Muscle of arm (tissue), 12 donors: ENCODE results near the gene EPS15. TPM values are rescaled to one million over a fixed set of nuclear protein-coding genes. Genes with fewer than 3 reads are reported as not detected.
A peak's percentile ranks its signal among the peaks of the same experiment; 100 is the strongest.
"Not testable (repeated sequence)": the region's sequence is repeated elsewhere in the genome, so short reads cannot be mapped to it uniquely, and the experiment has no call there.

Source experiments
- DNase-seq: peaks from one replicate; pipeline ENCODE4 v3.0.0-alpha.2; 2013
- polyA plus RNA-seq, 12 donors: library from polyadenylated mRNA; unstranded; fragments of 120-200 nt; gene quantifications; one replicate each; pipeline ENCODE4 v1.2.1, GENCODE V29; 2013; ENCODE audit not compliant: insufficient read length in 12 of 12

EPS15 gene
- polyA plus RNA-seq, 12 donors: 23.2 to 41.7 (median 37.5) TPM; not detected in 1

DNA sequence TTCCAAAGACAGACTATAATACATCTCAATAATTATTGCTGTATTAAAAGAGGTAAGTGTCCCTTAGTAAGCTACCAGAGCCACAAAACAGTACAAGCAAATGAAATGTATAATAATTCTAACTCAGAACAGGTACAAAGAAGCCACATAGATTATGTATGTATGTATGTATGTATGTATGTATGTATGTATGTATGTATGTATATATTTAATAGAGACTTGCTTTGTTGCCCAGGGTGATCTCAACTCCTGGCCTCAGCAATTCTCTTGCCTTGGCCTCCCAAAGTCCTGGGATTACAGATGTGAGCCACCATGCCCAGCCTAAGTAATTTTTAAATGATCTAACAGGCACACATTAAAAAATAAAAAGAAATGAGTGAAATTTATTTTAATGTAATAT is 86.9 kb downstream of the EPS15 start:
- no peak for DNase-seq

- no peak for DNase-seq
These were observed 91.6 kb downstream of the EPS15 start for GRCh38 chr1:51427438-51427837.

DNA sequence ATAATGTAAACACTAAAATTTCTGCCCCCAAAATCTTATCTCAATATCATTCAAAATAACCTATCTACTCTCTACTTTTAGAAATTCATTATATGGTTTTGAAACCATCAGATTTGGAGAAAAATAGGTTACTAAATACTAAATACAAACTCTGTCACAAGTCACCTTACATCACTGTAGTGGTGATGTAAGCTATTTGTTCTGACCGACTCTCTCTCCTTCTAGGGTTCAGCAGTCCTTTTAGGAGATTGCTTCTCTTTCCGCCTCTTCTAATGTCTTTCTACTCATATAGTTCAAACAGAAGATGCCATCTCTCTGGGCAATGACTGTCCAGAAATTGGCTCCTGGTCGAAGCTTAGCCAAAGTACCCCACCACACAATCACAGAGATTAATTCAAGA is 93.1 kb downstream of the EPS15 start:
- no peak for DNase-seq

DNA sequence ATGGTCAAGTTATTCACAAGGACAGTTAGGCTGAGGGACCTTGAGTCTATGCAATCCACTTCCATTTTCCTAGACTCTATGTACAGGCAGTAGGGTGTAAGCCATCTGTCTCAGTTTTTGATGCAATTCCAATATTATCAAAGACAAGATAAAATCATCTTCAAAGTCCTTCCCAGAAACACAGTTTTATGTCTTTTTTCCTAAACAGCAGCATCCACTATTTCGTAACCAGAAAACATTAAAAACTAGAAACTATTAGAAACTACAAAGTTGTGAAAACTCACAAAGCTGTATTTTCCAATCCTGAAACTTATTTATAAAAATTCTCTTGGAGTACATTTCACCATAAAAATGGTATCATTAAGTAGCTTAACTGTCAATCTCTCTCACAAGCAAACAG is 93.8 kb downstream of the EPS15 start:
- DNase-seq: no peak

DNA sequence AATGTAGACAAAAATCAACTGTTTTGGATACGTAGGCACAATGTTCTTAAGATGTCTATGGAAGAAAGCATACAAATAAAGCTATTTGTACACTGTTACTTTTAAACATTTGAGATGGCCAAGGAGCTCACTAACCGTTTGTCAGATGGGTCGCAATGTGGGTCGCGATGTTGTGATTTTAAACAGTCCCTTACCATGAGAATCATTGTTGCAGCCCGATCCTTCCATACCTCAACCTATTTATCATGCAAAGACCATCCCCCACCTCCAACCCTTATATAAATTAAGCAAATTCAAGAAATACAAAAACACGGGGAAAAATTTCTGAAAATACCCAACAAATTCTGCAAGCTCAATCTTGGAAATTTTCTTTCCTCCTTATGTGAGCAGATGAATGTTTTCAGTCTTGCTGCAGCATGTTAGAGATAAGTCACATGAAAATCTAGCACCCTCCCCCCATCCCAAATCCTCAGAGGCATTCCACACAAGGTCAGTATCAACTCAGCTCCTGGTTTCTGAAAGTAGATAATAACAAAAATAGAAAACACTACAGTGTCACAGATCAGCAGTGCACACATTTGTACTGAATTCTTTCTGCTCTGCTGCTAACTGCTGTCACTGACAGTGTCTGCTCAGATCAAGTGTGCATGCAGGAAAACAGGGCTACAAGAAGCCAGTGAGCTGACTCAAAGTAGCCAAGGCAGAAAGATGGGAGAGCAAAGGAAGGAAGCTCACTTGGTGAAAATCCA is 95.8 kb downstream of the EPS15 start:
- no peak for DNase-seq

- no peak for DNase-seq
These were observed 96.5 kb downstream of the EPS15 start for GRCh38 chr1:51422367-51423072.

DNA sequence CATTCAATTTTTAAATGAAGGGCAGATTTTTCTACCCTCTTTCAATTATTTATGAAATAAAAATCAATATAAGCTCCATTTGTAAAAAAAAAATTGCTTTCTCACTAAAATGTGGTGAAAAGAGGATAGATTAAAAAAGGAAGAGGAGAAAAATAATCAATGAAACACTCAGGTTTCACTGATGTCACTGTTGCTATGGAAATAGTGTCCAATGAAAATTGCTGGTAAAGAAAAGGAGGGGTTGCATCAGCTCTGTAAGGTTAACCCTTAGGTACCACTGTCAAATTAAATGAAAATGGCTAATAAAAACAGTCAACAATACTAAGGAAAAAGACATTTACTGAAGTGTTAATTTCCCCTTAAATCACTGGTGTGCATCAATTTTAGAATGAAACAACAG is 97.1 kb downstream of the EPS15 start:
- peak; percentile 79 for DNase-seq

DNA sequence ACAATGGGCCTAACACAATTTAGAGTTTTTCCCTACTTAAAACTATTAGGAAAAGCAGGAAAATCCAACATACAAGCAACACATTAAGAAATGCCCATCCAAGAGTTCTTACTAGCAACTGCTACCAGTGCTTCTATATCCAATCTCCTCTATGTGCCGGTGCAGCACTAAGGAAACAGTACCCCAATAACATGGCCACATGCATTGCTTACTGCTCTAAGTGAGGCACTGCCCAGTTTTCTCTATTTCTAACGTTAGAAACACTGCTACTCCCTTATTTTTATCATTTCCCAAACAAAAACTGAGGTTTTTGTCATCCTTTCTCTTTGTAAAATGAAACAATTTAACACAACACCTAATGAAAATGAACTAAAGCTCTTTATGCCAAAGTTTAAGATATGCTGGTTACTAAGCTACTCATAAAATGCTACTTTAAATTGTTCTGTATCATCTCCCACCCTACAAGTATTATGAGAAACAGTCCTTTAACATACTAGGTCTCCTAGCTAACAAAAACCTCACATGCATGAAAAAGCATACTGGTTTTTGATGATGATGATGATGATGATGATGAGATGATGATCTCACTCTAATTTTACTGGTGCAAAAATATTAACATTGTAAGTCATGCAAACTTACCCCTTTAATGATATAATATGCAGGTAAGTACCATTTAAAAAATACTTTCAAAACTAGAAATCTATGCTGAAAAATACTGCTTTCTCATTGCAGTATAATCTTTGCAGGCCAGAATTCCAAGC is 98.0 kb downstream of the EPS15 start:
- DNase-seq: no peak

DNA sequence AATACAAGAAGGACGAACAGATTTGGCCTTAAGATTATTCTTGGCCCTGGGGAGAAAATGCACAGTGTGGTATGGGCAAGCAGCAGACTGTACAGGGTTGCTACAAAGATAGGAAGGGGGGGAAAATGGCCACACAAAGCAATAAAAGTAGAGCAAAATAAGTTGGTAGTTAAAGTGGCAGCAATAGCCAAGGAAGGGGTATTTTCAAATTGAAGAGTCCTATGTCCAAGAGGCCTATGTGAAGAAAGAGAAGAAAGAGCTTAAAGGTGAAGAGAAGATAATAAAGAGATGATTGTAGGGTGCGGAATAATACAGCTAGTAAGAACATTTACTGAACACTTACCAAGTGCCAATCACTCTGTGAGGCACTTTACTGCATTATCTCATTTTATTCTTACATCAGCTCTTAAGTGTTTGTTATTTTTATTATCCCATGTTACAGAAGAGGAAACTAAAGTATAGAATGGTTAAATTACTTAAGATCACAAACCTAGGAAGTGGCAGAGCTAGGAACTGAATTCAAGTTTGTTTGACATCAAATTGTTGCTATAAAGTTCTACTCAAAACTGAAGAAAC is 100.6 kb downstream of the EPS15 start:
- no peak for DNase-seq

DNA sequence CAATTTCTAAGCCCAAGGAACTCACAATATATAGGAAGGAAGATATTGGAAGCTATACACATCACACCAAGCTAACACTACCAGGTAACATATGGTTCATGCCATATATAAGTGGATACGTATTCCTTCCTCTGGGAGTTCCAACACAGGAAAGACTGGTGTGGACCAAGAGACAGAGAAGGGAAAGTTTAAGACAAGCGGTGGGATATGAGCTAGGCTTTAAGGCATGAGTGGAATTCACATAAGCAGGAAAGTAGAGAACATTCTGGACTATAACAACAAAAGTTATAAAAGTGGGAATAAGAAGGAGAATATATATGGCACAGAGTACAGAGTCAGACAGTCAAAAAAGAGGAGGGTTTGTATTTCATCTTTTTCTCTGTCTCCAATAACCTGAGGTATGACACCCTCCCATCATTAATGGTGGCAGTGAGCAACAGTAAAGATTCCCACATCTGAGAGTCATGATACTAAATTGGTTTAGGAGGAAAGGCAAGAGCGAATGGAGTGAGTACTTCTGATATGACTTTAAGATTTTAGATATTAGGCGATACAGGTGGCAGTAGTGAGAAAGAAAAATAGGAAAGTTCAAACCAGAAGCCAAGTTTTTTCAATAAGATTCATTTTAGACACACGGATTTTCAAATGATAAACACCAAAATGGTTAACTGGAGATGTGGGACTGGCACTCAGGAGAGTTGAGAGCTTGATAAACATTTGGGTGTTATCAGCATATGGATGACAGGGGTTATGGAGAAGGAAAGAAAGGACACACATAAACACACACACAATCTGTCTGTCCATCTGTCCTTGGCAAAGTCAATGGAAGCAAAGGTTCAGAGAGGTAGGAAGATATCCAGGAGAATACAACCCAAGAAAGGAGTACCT is 101.3 kb downstream of the EPS15 start:
- DNase-seq: no peak

- DNase-seq: no peak
These were observed 102.2 kb downstream of the EPS15 start for GRCh38 chr1:51416910-51417309.

- DNase-seq: no peak
These were observed 103.1 kb downstream of the EPS15 start for GRCh38 chr1:51415963-51416362.

DNA sequence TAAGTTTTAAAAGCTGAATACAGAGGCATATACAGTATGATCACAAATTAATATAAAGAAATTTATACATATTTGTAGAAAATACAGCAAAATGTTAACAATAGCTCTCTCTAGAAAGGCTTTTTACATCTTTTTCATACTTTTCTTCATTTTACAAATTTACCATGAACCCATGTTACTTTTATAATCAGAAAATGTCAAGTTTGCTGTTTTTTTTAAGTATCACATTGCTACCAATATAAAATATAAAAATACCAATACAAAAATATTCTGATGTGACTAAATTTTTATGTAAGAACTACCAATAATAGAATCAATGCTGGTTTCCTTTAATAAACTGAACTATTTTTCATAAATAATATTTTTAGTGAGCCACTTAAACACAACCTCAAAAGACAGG is 104.3 kb downstream of the EPS15 start:
- DNase-seq: no peak

DNA sequence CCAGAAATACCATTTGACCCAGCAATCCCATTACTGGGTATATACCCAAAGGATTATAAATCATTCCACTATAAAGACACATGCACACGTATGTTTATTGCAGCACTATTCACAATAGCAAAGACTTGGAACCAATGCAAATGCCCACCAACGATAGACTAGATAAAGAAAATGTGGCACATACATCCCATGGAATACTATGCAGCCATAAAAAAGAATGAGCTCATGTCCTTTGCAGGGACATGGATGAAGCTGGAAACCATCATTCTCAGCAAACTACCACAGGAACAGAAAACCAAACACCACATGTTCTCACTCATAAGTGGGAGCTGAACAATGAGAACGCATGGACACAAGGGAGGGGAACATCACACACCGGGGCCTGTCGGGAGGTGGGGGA is 107.2 kb downstream of the EPS15 start:
- DNase-seq: not testable (repeated sequence)

DNA sequence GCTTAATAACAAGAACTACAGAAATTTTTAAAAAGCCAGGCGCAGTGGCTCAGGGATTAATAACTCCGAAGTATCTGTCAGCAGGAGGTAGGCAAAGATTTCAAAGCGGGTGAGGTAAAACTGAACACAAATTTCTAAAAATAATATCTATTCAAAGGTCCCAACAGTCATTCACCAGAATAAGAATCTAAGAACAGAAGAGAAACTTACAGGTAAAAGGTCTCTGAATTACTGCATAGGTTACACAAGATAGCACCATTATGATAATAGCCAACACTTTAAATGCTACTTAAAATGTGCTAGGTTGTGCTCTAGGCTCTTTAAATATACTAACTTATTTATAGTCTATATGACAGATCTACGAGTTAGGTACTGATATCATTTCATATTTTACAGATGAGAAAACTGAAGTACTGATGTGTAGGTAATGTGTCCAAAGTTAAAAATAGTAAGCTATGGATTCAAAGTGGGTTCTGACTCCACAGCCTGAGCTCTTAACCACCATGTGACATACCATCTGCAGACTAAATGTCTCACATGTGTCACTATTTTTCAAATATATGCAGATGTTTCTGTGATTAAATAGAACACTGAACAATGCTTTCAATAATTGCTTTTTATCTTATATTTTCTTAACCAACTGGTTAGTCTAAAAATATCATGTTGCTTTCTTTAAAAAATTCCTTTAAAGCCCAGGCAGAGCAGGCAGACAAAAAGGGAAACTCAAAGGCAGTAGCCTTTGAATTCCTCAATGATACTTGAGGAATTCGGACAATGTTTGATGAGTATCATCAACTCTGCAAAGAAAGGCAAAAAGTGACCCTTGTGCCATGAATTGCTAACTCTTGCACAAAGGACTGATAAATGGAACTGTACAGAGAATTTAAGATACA is 108.3 kb downstream of the EPS15 start:
- no peak for DNase-seq

DNA sequence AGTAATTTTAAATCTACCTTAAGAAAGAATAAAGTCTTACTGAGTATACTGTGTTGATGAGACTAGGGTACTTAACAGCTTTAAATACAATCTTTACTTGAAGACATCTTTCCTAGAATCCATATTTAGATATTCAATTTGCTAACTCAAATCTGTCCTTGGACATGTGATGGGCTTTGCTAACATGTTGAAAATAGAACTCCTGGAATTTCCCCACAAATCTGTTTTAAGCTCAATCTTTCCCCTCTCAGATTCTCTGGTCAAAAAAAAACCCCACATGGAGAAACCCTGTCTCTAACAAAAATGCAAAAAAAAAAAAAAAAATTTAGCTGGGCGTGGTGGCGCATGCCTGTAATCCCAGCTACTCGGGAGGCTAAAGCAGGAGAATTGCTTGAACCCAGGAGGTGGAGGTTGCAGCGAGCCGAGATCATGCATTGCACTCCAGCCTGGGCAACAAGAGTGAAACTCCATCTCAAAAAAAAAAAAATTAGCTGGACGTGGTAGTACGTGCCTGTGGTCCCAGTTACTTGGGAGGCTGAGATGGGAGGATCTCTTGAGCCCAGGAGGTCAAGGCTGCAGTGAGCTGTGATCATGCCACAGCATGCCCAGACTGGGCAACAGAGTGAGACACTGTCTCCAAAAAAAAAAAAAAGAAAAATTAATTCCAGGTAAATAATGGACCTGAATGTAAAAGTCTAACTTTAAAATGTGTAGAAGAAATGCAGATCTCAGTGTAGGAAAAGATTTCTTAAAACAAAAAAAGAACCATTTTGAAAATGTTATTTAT is 109.1 kb downstream of the EPS15 start:
- DNase-seq: not testable (repeated sequence)

- DNase-seq: no peak
These were observed 126.8 kb downstream of the EPS15 start for GRCh38 chr1:51392241-51392640.

DNA sequence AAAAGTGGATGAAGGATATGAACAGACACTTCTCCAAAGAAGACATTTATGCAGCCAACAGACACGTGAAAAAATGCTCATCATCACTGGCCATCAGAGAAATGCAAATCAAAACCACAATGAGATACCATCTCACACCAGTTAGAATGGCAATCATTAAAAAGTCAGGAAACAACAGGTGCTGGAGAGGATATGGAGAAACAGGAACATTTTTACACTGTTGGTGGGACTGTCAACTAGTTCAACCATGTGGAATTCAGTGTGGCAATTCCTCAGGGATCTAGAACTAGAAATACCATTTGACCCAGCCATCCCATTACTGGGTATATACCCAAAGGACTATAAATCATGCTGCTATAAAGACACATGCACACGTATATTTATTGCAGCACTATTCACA is 128.4 kb downstream of the EPS15 start:
- not testable (repeated sequence) for DNase-seq

- not testable (repeated sequence) for DNase-seq
These were observed 131.8 kb downstream of the EPS15 start for GRCh38 chr1:51387288-51387687.
